GM12872 (cell line): ENCODE data around the gene TSSK2.
A peak's percentile ranks its signal among the peaks of the same experiment; 100 is the strongest.

Experiments used
- CTCF ChIP-seq: IDR thresholded peaks from 3 replicates; pipeline ENCODE4 v1.5.1; 2011; ENCODE audit warnings: low read depth, mild to moderate bottlenecking, low read length, moderate library complexity; ENCODE audit not compliant: insufficient read depth

The TSSK2 gene

GRCh38 chr22:19176175-19176643, 45.1 kb downstream of the TSSK2 start:
- no peak for TF ChIP-seq CTCF

GRCh38 chr22:19176732-19177131, 45.6 kb downstream of the TSSK2 start:
- no peak for TF ChIP-seq CTCF

- TF ChIP-seq CTCF, result no peak
Observed at GRCh38 chr22:19177164-19178064, 46.3 kb downstream of the TSSK2 start.

- TF ChIP-seq CTCF, result no peak
Observed at GRCh38 chr22:19178065-19178656, 47.1 kb downstream of the TSSK2 start.

- TF ChIP-seq CTCF, result no peak
Observed at GRCh38 chr22:19178657-19179496, 47.8 kb downstream of the TSSK2 start, which contains the start of gene SLC25A1. TSS of gene SLC25A1 (minus strand) at chr22:19178736. CDS start at chr22:19178673, 63 bp downstream.

- peak; percentile 83 for TF ChIP-seq CTCF
Observed at GRCh38 chr22:19179497-19180048, 48.5 kb downstream of the TSSK2 start.
